HEK293T (cell line): Measurements from ENCODE around the gene CCDC167.

ENCODE experiments used
- CTBP1 ChIP-seq: fragments of 450-650 bp; IDR thresholded peaks from 2 replicates; pipeline ENCODE4 v1.6.1; 2016; ENCODE audit warnings: borderline replicate concordance
- HDGF ChIP-seq: fragments of 450-650 bp; IDR thresholded peaks from 2 replicates; pipeline ENCODE4 v1.6.1; 2017; ENCODE audit warnings: antibody characterized with exemption, borderline replicate concordance
- SUZ12 ChIP-seq: fragments of 450-650 bp; IDR thresholded peaks from 2 replicates; pipeline ENCODE4 v1.6.1; 2016; ENCODE audit warnings: mild to moderate bottlenecking

DNA sequence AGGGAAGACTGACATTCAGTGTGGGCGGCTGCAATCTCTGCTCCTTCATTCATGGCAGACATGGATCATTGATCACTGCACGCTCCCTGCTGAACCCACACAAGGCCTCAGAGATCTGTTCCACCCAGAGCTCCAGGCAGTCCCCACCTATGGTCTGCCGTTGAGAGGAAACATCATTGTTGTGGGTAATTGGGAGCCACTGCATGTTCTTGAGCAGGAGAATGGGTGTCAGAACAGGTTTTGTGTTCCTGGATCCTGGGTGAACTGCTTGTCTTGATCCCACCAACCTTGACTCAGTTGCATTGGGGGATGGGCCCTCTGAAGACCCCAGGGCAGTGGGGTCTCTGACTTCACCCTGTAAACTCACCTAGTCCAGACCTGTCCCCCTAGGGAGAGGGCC lies 23.1 kb upstream of the CCDC167 start:
- TF ChIP-seq SUZ12 (no peak), CTBP1 (no peak), HDGF (no peak)
